ENCODE measurements around the gene ELL.

ELL gene

DNA sequence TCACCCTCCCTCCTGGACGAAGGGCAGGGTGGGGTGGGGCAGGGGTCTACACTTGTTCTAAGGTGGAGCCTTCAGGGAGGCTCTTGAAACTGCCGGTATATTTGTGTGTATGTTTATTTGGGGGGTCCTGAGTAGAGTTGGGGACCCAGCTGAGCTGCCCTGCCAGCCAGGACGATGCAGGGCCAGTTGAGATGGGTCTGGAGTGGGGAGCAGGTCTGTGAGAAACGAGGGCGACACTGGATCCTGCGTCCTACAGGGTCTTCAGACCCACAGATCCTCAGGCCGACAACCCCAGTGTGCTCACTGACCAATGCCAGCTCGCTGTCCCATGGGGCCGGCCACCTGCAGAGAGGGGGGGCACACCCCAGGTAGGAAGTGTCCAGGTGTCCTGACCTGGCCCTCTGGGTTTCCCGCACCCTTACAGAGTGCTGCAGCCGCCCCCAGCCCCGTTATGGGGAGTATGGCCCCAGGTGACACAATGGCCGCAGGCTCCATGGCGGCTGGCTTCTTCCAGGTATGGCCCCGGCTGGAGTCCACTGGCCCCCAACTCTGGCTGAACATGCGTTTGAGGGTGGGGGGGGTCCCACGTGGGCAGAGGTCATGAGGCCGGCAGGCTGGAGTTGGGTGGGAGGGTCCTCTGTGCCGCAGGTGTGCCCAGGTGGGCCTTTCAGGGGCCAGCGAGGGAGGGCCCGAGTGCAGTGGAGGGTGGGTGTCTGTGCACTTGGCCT, 91.3 kb downstream of the ELL start:
- H3K4me3 ChIP-seq (ENCODE audit: low read length): no peak overlapping the region
- H3K9me3 ChIP-seq (ENCODE audit: control insufficient read depth, low read depth, low read length): no peaks in the 10 kb centered on the region
- H3K27me3 ChIP-seq (ENCODE audit: control insufficient read depth, insufficient read depth, low read length): no peaks in the 10 kb centered on the region
- peaks cover 9% of the 10 kb centered on the region for H3K36me3 ChIP-seq (ENCODE audit: control insufficient read depth, low read depth, low read length)
- H3K9ac ChIP-seq (ENCODE audit: low read length): no peak overlapping the region
- H3K4me1 ChIP-seq (ENCODE audit: control insufficient read depth, low read depth, low read length): peaks cover 19% of the 10 kb centered on the region
- H3K27ac ChIP-seq (ENCODE audit: low read length): no peak overlapping the region

DNA sequence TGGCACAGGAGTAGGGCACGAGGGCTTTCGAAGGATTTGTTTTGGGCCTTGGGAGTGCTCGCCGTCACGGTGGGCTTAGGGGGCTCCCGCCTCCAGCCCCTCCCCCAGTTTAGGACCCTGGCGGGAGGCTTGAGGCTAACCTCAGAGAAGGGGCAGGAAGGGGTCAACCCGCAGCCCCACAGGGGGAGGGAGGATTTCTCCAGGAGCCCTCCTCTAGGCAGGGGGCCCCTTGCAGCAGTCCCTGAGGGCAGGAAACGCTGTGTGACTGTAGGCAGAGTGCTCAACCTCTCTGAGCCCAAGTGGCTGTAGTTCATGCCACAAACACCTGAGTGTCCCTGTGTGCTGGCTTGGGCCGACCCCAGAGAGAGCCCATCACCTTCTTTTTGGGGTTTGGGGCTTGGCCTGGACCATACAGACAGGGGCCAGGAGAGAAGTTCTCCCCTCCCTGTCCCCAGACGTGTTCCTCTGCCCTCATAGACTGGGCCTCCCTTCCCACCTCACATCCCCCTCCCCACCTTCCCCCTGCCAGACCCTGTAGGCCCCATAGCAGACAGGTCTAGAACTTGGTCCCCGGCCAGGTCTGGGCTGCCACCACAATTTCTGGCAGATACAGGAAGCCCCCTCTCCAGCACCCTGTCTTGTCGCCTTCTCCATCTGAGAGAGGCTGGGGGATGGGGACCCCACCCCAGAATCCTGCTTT, 92.0 kb downstream of the ELL start:
- Histone ChIP-seq H3K4me1 (ENCODE audit: control insufficient read depth, low read depth, low read length) (peaks cover 19% of the 10 kb centered on the region), H3K27ac (ENCODE audit: low read length) (no peak overlapping the region), H3K9ac (ENCODE audit: low read length) (peak overlapping the region; percentile 32)

DNA sequence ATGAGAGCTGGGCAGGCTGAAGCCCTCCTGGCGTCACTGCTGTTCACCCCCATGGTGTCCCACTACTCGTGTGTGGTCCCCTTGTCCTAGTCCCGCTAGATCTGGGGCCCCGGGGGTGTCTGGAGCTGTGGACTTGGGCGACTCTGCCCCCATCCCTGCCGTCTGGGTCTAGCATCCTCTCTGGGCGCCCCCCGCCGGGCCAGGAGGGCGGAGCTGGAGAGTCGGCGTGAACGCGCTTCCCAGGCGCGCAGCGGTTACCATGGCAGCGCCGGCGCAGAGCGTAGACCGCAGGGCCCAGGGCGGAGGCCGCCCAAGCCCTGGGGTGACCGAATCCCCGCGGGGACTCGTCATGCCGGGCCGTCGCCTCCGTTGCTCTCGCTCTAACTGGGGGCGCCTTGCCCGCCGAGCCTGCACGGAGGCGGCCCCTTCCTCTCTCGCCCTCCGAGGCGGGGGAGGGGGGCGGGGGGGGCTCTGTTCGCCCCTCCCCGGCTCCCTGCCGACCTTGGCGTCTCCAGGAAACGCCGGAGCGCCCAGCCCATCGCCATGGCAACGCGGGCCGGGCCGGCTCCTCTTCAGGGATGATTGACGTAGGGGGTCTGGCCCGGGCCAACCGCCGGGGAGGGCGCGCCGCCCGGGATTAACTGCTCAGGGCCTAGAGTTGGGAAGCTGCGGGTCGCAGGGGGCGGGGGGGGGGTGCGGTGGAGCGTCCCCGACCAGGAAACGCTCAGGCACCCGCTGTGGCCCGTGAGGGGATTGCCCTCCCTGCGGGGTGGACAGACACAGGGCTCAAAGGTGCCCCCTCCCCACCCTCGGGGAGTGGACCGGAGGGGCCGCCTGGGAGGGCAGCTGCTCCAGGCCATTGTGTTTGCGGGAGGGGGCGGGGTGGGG, 92.8 kb downstream of the ELL start:
- Histone ChIP-seq H3K9me3 (ENCODE audit: control insufficient read depth, low read depth, low read length) (no peaks in the 10 kb centered on the region), H3K4me3 (ENCODE audit: low read length) (peak overlapping the region; percentile 64), H3K9ac (ENCODE audit: low read length) (peak overlapping the region; percentile 32), H3K27ac (ENCODE audit: low read length) (no peak overlapping the region), H3K36me3 (ENCODE audit: control insufficient read depth, low read depth, low read length) (no peaks in the 10 kb centered on the region), H3K4me1 (ENCODE audit: control insufficient read depth, low read depth, low read length) (peaks cover 18% of the 10 kb centered on the region), H3K27me3 (ENCODE audit: control insufficient read depth, insufficient read depth, low read length) (no peaks in the 10 kb centered on the region)

More for the DNA sequence above, 92.0 kb downstream of the ELL start:
- no peaks in the 10 kb centered on the region for H3K27me3 ChIP-seq (ENCODE audit: control insufficient read depth, insufficient read depth, low read length)
- H3K4me3 ChIP-seq (ENCODE audit: low read length): peak overlapping the region; percentile 64
- H3K36me3 ChIP-seq (ENCODE audit: control insufficient read depth, low read depth, low read length): peaks cover 2% of the 10 kb centered on the region
- no peaks in the 10 kb centered on the region for H3K9me3 ChIP-seq (ENCODE audit: control insufficient read depth, low read depth, low read length)

DNA sequence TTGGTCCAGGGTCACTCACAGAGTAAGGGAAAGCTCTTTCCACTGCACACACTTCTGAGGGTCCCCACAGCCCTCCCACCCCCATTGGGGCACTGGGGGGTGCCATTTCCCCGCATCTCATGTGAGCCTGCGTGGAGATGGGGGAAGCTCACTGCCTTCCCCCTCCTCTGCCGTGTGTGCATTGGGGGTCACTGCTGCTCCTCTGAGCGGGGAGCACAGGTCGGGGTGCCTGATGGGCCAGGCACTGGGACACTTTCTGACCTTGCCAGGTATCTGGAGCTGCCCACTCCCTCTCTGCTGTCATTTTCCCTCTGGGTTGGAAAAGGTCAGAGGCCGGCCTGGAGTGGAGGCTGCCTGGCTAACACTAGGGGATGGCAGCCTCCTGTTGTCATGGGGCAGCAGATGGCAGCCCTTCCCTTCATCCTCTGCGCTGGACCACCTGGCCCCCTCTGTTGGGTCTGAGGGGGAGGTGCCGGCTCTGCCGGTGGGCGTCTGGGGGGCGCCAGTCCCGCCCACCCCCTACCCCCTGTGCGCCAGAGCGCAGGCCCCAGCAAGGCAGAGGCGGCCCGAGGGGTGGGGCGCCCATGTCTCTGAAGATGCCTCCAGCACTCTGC, 93.6 kb downstream of the ELL start:
- no peak overlapping the region for H3K9ac ChIP-seq (ENCODE audit: low read length)
- no peak overlapping the region for H3K27ac ChIP-seq (ENCODE audit: low read length)
- no peaks in the 10 kb centered on the region for H3K36me3 ChIP-seq (ENCODE audit: control insufficient read depth, low read depth, low read length)
- no peaks in the 10 kb centered on the region for H3K9me3 ChIP-seq (ENCODE audit: control insufficient read depth, low read depth, low read length)
- H3K4me3 ChIP-seq (ENCODE audit: low read length): peak overlapping the region; percentile 64
- H3K27me3 ChIP-seq (ENCODE audit: control insufficient read depth, insufficient read depth, low read length): no peaks in the 10 kb centered on the region
- H3K4me1 ChIP-seq (ENCODE audit: control insufficient read depth, low read depth, low read length): peaks cover 21% of the 10 kb centered on the region

DNA sequence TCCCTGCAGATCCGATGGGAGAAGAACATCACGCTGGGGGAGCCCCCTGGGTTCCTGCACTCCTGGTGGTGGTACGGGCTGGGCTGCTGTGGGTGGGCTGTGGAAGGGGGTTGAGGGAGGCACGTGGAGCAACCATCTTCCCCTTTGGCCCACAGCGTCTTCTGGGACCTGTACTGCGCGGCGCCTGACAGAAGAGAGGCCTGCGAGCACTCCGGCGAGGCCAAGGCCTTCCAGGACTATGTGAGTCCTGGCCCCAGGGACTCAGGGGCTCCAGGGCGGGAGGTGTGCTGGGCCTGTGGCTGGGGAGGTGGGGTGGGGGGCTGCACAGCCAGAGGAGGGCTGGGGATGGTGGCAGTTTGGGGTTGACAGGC, 94.1 kb downstream of the ELL start:
- no peaks in the 10 kb centered on the region for H3K9me3 ChIP-seq (ENCODE audit: control insufficient read depth, low read depth, low read length)
- no peak overlapping the region for H3K9ac ChIP-seq (ENCODE audit: low read length)
- no peaks in the 10 kb centered on the region for H3K36me3 ChIP-seq (ENCODE audit: control insufficient read depth, low read depth, low read length)
- no peaks in the 10 kb centered on the region for H3K27me3 ChIP-seq (ENCODE audit: control insufficient read depth, insufficient read depth, low read length)
- peaks cover 21% of the 10 kb centered on the region for H3K4me1 ChIP-seq (ENCODE audit: control insufficient read depth, low read depth, low read length)
- H3K4me3 ChIP-seq (ENCODE audit: low read length): no peak overlapping the region
- H3K27ac ChIP-seq (ENCODE audit: low read length): no peak overlapping the region

DNA sequence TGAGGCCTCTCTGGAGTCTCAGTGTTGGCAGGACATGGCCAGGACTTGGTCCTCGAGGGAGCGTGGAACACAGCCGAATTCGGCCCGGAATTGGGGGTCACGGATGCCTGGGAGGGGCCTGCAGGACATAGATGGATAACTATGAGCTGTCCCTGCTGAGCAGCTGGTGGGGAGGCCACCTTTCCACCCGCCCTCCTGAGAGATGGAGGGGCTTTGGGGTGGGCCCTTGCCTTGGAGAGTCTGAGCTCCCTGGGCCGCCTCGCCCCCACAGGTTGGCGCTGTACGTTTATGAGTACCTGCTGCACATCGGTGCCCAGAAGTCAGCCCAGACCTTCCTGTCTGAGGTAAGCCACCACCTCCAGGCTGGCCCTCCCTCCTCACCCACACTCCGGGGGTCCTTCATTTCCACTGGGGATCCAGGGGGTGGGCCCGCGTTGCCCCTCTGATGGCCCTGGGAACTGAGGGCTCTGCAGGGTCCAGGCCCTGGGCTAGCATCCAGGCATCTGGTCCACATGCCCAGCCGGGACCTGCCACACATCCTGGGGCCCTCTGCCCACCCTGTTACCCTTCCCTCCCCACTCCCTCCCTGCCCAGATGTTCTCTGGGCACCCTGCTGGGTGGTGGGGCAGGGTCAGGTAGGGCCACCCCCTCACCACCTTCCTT, 94.7 kb downstream of the ELL start:
- Histone ChIP-seq H3K36me3 (ENCODE audit: control insufficient read depth, low read depth, low read length) (no peaks in the 10 kb centered on the region), H3K27me3 (ENCODE audit: control insufficient read depth, insufficient read depth, low read length) (no peaks in the 10 kb centered on the region), H3K9me3 (ENCODE audit: control insufficient read depth, low read depth, low read length) (no peaks in the 10 kb centered on the region), H3K9ac (ENCODE audit: low read length) (no peak overlapping the region), H3K4me3 (ENCODE audit: low read length) (no peak overlapping the region), H3K4me1 (ENCODE audit: control insufficient read depth, low read depth, low read length) (peaks cover 20% of the 10 kb centered on the region), H3K27ac (ENCODE audit: low read length) (no peak overlapping the region)

DNA sequence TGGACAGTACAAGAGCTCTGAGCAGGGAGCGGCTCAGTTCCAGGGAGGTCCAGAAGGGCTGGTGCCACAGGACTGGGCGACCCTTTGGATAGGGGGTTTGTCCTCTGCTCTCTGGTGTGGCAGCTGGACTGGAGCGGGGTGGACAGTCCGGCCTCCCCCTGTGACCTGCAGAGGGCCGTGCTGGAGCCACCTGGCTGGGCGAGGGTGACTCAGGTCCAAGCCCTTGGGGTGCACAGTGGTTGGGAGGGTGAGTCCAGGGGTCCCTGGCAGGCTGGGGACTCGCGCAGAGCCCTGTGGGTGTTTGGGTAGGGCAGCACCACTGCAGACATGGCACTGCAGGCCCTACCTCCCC, 95.5 kb downstream of the ELL start:
- H3K27ac ChIP-seq (ENCODE audit: low read length): no peak overlapping the region
- no peaks in the 10 kb centered on the region for H3K36me3 ChIP-seq (ENCODE audit: control insufficient read depth, low read depth, low read length)
- H3K4me3 ChIP-seq (ENCODE audit: low read length): no peak overlapping the region
- H3K9ac ChIP-seq (ENCODE audit: low read length): no peak overlapping the region
- peaks cover under 1% of the 10 kb centered on the region for H3K27me3 ChIP-seq (ENCODE audit: control insufficient read depth, insufficient read depth, low read length)
- H3K4me1 ChIP-seq (ENCODE audit: control insufficient read depth, low read depth, low read length): peaks cover 18% of the 10 kb centered on the region
- no peaks in the 10 kb centered on the region for H3K9me3 ChIP-seq (ENCODE audit: control insufficient read depth, low read depth, low read length)

DNA sequence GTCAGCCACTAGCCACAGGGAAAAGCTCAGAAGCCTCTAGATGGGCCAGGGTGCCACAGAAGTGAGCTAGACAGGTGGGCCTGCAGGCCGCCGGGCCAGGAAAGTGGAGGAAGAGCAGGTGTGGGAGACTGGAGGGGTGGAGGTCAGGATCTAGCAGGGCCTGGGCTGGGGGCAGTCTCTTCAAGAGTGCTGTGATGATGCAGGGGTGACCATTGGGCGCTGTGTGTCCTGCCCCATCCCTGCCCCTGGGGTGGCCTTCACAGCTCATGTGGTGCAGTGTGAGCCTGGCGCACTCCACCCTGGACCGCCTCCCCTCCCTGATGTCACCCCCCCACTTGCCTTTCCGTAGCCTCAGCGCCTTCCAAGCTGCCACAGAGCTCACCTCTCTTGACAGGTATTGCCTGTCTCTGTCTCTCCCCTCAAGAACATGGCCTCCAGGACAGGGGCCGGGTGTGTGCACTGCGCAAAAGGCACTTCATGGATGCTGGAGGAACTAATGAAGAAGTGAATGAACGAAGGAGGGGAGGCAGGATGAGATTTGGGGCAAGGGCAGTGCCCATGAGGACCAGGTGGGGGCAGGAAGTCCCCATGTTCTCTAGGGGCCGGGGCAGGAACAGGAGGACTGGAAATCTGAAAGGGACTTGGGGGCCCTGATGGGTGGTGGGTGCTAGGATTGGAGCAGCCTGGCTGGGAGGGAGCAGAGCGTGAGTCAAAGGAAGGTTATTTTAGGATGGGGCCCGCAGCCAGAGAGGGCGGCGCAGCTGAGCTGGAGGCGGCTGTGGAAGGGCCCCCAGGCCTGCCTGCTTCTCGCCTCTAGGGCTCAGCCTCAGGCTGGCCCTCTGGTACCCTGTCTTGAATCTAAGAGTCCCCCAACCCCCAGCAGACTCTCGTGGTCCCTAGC, 96.1 kb downstream of the ELL start:
- H3K9me3 ChIP-seq (ENCODE audit: control insufficient read depth, low read depth, low read length): no peaks in the 10 kb centered on the region
- no peak overlapping the region for H3K27ac ChIP-seq (ENCODE audit: low read length)
- H3K36me3 ChIP-seq (ENCODE audit: control insufficient read depth, low read depth, low read length): no peaks in the 10 kb centered on the region
- H3K4me3 ChIP-seq (ENCODE audit: low read length): no peak overlapping the region
- peaks cover 18% of the 10 kb centered on the region for H3K4me1 ChIP-seq (ENCODE audit: control insufficient read depth, low read depth, low read length)
- no peak overlapping the region for H3K9ac ChIP-seq (ENCODE audit: low read length)
- H3K27me3 ChIP-seq (ENCODE audit: control insufficient read depth, insufficient read depth, low read length): peaks cover 7% of the 10 kb centered on the region

DNA sequence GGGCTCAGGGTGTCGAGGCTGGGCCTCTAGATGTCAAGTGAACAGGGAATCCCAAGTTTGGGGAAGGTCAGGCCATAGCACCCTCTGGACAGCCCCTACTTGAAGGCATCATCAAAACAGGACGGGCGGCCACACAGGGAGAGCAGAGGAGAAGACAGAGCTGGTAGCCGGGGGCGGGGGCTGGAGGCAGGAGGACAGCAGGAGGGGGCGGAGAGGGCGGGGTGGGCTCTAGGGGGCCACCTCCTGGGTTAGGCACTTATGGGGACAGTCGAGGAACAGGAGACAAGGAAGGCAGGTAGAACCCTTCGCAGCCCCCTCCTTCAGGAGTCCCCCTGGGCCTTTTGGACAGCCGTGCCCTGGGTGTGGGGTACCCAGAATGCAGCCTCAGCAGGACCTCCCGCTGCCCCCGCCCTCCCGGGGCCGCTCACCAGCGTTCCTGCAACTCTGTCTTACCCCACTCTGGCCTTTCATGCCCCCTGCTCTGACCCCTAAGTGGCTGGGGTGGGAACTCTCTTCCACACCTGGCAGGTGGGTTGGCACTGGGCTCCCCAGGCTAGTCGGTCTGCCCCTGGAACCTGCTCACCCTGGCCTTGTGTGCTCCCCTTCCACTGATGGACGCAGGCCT, 96.9 kb downstream of the ELL start:
- Histone ChIP-seq H3K27me3 (ENCODE audit: control insufficient read depth, insufficient read depth, low read length) (peaks cover 15% of the 10 kb centered on the region), H3K4me3 (ENCODE audit: low read length) (no peak overlapping the region), H3K9ac (ENCODE audit: low read length) (no peak overlapping the region), H3K9me3 (ENCODE audit: control insufficient read depth, low read depth, low read length) (no peaks in the 10 kb centered on the region), H3K36me3 (ENCODE audit: control insufficient read depth, low read depth, low read length) (no peaks in the 10 kb centered on the region), H3K4me1 (ENCODE audit: control insufficient read depth, low read depth, low read length) (peaks cover 18% of the 10 kb centered on the region), H3K27ac (ENCODE audit: low read length) (no peak overlapping the region)
